C4-2B (cell line): ENCODE data around the gene CNTN4.

Source experiments
- H3K27ac ChIP-seq: fragments of 450-650 bp; 2 replicates; pipeline ENCODE4 v1.5.1; 2017
- CTCF ChIP-seq: fragments of 450-650 bp; conservative IDR thresholded peaks from 2 replicates; pipeline ENCODE4 v1.5.1; 2017; ENCODE audit warnings: mild to moderate bottlenecking
- ZFX ChIP-seq: fragments of 450-650 bp; IDR thresholded peaks from 2 replicates; pipeline ENCODE4 v1.6.1; 2017

Gene CNTN4

GRCh38 chr3:2650746-2651145, 552.1 kb downstream of the CNTN4 start:
- no peak overlapping the region for H3K27ac ChIP-seq
- no peak for TF ChIP-seq CTCF
- TF ChIP-seq ZFX: no peak

- no peak for TF ChIP-seq ZFX
- no peak for TF ChIP-seq CTCF
These were observed 553.7 kb downstream of the CNTN4 start for GRCh38 chr3:2652386-2652785.

GRCh38 chr3:2653706-2654105, 555.0 kb downstream of the CNTN4 start:
- TF ChIP-seq CTCF (no peak), ZFX (no peak)
- H3K27ac ChIP-seq: no peak overlapping the region

More at GRCh38 chr3:2652386-2652785, 553.7 kb downstream of the CNTN4 start:
- H3K27ac ChIP-seq: no peak overlapping the region

GRCh38 chr3:2655229-2655701, 556.6 kb downstream of the CNTN4 start:
- no peak overlapping the region for H3K27ac ChIP-seq
- no peak for TF ChIP-seq CTCF
- no peak for TF ChIP-seq ZFX

GRCh38 chr3:2656806-2657777, 558.4 kb downstream of the CNTN4 start:
- no peak overlapping the region for H3K27ac ChIP-seq
- no peak for TF ChIP-seq ZFX
- TF ChIP-seq CTCF: no peak

DNA sequence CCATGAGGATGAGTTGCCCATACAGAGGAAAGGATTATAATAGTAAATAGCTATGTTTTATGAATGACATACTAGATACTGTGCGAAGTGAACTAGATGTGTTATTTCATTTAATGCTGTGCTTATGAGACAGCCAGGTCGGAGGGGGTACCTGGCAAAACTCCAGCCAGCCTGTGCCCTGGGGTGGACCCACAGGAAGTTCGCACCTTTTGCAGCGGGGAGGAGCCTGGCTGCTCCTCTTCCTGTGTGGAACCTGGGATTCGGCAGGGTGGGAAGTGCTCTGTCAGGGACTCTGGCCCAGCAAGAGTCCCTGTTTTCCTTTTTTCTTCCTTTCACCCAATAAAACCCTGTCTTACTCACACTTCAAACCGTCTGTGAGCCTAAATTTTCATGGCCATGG, 559.3 kb downstream of the CNTN4 start:
- H3K27ac ChIP-seq: no peak overlapping the region; the same call in 1 of the 2 replicates
- no peak for TF ChIP-seq CTCF
- no peak for TF ChIP-seq ZFX

- TF ChIP-seq CTCF: no peak
- no peak for TF ChIP-seq ZFX
- no peak overlapping the region for H3K27ac ChIP-seq
These were observed 561.2 kb downstream of the CNTN4 start for GRCh38 chr3:2659896-2660295.
